ENCODE measurements around the gene BRD3. TPM values are rescaled to one million over a fixed set of nuclear protein-coding genes. Genes with fewer than 3 reads are reported as not detected.

Gene BRD3
- total and polyA plus RNA-seq, 3 donors from 2014 or later: 30.2 to 64.5 (median 44.3) TPM

- no peak overlapping the region for H3K27ac ChIP-seq
- H3K4me3 ChIP-seq: no peak overlapping the region
- no peaks in the 10 kb centered on the region for H3K9me3 ChIP-seq
- no peaks in the 10 kb centered on the region for H3K27me3 ChIP-seq
- no peak for DNase-seq
- intact Hi-C loops (cut with DNase I; ENCODE audit: low total_unique reads): no loop called here
- no peaks in the 10 kb centered on the region for H3K36me3 ChIP-seq (ENCODE audit: low read depth, missing control alignments)
- H3K4me1 ChIP-seq: peaks cover 9% of the 10 kb centered on the region
- TF ChIP-seq POLR2A (IDR thresholded peaks at IDR 0.05) (no peak), CTCF (IDR thresholded peaks at IDR 0.05) (no peak)
- whole genome bisulfite sequencing, 2 donors: 93 to 94% methylated on average over 40 of the region's 40 CpGs
Observed at GRCh38 chr9:134032456-134033222, 35.2 kb downstream of the BRD3 start.

- no peak overlapping the region for H3K27ac ChIP-seq
- DNase-seq: no peak
- H3K36me3 ChIP-seq (ENCODE audit: low read depth, missing control alignments): no peaks in the 10 kb centered on the region
- H3K4me1 ChIP-seq: peaks cover 9% of the 10 kb centered on the region
- no peaks in the 10 kb centered on the region for H3K27me3 ChIP-seq
- WGBS, 2 donors: 90 to 93% methylated on average over 12 to 14 of the region's 14 CpGs
- H3K4me3 ChIP-seq: no peak overlapping the region
- intact Hi-C loops (cut with DNase I; ENCODE audit: low total_unique reads): no loop called here
- no peak for TF ChIP-seq CTCF (IDR thresholded peaks at IDR 0.05)
- TF ChIP-seq POLR2A (IDR thresholded peaks at IDR 0.05): no peak
- no peaks in the 10 kb centered on the region for H3K9me3 ChIP-seq
Observed at GRCh38 chr9:134031783-134032182, 36.0 kb downstream of the BRD3 start.

- Histone ChIP-seq H3K36me3 (ENCODE audit: low read depth, missing control alignments) (no peaks in the 10 kb centered on the region), H3K4me3 (no peak overlapping the region), H3K27me3 (no peaks in the 10 kb centered on the region), H3K4me1 (peaks cover 15% of the 10 kb centered on the region), H3K9me3 (no peaks in the 10 kb centered on the region), H3K27ac (no peak overlapping the region)
- DNase-seq: no peak
- 82 to 90% methylated on average over 29 of the region's 29 CpGs for WGBS, 2 donors
- intact Hi-C loops (cut with DNase I; ENCODE audit: low total_unique reads): no loop called here
- no peak for TF ChIP-seq CTCF (IDR thresholded peaks at IDR 0.05)
- TF ChIP-seq POLR2A (IDR thresholded peaks at IDR 0.05): no peak
Observed at GRCh38 chr9:134030821-134031470, 36.9 kb downstream of the BRD3 start.

GRCh38 chr9:134029248-134030226, 38.3 kb downstream of the BRD3 start:
- DNase-seq: no peak
- 87% methylated on average over 14 to 21 of the region's 21 CpGs for WGBS, 2 donors
- TF ChIP-seq POLR2A (IDR thresholded peaks at IDR 0.05) (no peak), CTCF (IDR thresholded peaks at IDR 0.05) (no peak)

More at GRCh38 chr9:134029248-134030226, 38.3 kb downstream of the BRD3 start:
- H3K36me3 ChIP-seq (ENCODE audit: low read depth, missing control alignments): no peaks in the 10 kb centered on the region
- no peaks in the 10 kb centered on the region for H3K27me3 ChIP-seq
- H3K4me3 ChIP-seq: no peak overlapping the region
- no peak overlapping the region for H3K27ac ChIP-seq
- peaks cover 15% of the 10 kb centered on the region for H3K4me1 ChIP-seq
- no peaks in the 10 kb centered on the region for H3K9me3 ChIP-seq
- intact Hi-C loops (cut with DNase I; ENCODE audit: low total_unique reads): no loop called here

Measured in testis (tissue), 3 donors.